KG1 (cell line): Measurements from ENCODE around the gene GBF1.

ENCODE experiments used
- DNase-seq: peaks from one replicate; lab custom pipeline; 2025; lab: John Stamatoyannopoulos, UW

Gene GBF1

GRCh38 chr10:102409604-102410428, 164.5 kb downstream of the GBF1 start:
- no peak for DNase-seq

GRCh38 chr10:102410429-102411073, 165.2 kb downstream of the GBF1 start:
- no peak for DNase-seq

- no peak for DNase-seq
These were observed 166.3 kb downstream of the GBF1 start for GRCh38 chr10:102411341-102412255.

DNA sequence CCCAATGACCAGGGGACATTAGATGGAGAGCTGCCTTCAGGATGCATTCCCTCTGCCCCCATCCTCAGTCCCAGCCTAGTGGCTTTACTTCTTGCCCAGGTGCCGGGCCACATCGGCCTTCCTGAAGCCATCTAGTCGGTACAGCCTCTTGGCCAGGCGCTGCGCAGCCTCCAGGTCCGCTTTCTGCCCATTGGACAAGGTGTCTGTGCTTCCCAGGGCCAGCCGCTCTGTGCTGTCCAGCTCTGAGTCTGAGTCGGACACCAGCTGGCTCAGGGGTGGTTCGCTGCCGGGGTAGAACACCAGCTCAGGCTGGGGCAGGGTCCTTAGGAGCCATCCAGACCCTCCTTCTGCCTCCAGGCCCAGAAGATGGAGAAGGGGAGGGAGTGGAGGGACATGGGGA, 167.0 kb downstream of the GBF1 start:
- no peak for DNase-seq

DNA sequence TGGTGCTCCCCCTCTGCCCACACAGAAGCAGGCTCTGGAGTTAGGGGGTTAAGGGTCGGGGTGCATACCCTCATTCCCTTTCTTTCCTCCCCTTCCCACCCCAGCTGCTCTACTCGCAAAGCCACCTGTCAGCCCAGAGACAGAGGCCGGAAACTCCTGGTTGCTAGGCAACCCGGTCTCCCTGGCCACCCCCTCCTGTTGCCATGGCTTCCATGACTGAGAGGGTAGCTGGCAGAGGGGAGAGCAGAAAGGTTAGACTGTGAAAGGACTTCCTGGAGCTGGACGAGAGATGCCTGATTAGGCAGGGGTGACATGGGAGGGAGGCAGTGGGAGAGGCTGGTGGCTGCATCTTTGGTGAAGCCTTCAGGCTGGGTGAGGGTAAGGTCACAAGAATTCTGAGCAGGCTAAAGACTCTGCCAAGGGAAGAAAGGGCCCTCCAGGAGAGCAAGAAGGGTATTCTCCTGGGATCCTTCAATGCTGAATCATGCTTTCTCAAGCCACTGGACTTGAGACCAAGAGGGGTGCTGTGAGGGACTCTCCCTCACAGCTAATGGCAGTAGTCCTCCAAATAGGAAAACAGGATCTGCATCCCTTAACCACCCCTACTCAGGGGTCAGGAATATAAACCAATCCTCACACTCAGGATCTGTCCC, 167.8 kb downstream of the GBF1 start:
- DNase-seq: no peak

- DNase-seq: no peak
These were observed 168.7 kb downstream of the GBF1 start for GRCh38 chr10:102413806-102414561.

- no peak for DNase-seq
These were observed 169.4 kb downstream of the GBF1 start for GRCh38 chr10:102414749-102415148.

DNA sequence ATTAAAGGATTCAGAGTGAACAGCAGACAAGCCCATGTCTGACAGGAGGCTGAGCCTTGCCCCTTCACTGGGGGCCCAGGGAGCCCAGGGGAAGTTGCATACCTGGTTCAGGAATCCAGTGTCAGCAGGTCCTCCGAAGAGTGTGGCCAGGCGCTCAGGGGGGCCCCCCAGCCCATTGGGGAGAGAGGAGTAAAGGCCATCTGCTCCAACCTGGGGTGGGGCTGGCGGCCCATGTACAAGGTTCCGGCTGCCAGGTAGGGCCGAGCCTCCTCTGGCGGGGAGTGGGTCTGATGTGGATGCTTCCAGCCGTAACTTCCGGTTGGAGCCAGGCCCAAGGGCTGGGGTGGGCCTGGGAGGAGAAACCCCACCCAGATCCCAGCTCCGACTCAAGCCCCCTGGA, 171.0 kb downstream of the GBF1 start:
- no peak for DNase-seq

GRCh38 chr10:102416695-102417094, 171.4 kb downstream of the GBF1 start:
- no peak for DNase-seq

- DNase-seq: no peak
These were observed 173.4 kb downstream of the GBF1 start, which contains the start of gene PSD for GRCh38 chr10:102418622-102419268. Gene PSD, minus strand, starts transcription at chr10:102418785. Its CDS starts 1,747 bp downstream, at chr10:102417038.

DNA sequence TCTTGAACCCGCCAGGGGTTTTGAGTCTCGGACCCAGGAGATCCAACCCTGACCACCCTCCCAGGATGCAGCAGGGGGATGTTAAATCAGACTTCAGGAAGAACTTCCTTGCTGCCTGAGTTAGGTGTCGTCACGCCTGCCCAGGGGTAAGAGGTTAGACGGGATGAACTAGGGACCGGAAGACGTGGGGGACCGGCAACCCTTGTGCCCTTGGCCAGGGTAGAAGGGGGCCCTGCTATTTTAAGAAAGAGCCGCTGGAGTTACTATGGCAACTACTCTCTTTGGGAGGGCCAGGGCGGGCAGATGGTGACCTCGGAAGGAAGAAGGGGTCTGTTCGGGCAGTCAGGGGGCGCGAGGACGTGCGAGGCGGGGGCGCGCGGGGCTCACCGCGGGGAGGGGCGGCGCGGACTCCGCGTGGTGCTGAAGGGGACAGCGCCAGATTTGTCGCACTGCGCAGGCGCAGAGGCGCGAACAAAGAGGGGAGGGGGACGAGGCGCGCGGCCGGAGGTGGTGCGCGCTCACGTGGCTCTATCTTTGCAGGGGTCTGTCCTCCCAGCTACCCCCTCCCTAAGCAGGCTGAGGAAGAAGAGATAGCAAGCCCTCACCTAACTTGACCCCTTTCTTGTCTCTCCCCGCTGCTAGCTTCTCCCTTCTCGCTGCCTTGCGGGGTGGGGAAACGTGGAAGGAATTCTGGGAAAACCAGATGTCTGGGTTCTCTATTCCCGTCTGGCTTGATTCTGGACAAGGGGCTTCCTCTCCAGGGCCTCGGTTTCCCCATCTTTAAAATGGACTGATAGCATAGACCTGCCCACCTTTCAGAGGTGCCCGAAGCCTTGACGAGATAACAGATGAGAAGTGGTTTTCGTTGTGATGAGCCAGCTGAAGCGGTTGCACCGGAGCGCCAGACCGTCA, 174.2 kb downstream of the GBF1 start:
- DNase-seq: peak; percentile 18

GRCh38 chr10:102420181-102420713, 174.9 kb downstream of the GBF1 start:
- DNase-seq: no peak

DNA sequence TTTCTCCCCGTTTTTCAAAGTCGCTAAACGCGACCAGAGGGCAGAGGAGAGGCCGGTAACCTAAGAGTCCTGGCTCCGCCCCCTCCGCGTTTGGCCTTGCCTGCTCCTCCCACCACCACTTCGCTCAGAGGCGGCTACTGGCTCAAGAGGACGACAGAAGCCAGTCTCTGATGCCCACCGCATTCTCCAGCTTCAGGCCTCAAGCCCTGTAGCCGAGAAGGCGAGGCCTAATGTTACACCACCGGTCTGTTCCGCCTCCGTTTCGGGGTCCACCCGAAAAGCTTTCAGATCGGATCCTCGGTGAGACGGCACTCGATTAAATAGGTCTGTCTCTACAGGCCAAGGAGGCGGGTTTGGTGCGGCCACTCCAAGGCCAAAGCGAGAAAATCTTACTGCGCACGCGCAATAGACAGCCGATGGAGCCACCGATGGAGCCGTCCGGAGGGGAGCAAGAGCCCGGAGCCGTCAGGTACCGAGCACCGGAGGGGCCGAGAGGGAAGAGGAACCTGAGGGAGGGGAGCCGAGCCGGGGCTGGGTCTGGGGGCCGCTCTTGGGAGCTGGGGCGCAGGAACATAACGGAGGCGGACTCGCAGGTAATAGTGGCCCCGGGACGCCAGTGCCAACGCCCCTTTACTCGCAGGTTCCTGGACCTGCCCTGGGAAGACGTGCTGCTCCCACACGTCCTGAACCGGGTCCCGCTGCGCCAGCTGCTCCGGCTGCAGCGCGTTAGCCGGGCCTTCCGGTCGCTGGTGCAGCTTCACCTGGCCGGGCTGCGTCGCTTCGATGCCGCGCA, 175.6 kb downstream of the GBF1 start, which contains the start of gene FBXL15:
FBXL15 (plus strand) TSS at position 123 of the 793 bp plus-strand sequence; CDS start at position 417, 294 bp downstream.
- peak; percentile 94 for DNase-seq

GRCh38 chr10:102421507-102421756, 176.1 kb downstream of the GBF1 start:
- DNase-seq: no peak

- no peak for DNase-seq
These were observed 176.6 kb downstream of the GBF1 start for GRCh38 chr10:102421757-102422512.

DNA sequence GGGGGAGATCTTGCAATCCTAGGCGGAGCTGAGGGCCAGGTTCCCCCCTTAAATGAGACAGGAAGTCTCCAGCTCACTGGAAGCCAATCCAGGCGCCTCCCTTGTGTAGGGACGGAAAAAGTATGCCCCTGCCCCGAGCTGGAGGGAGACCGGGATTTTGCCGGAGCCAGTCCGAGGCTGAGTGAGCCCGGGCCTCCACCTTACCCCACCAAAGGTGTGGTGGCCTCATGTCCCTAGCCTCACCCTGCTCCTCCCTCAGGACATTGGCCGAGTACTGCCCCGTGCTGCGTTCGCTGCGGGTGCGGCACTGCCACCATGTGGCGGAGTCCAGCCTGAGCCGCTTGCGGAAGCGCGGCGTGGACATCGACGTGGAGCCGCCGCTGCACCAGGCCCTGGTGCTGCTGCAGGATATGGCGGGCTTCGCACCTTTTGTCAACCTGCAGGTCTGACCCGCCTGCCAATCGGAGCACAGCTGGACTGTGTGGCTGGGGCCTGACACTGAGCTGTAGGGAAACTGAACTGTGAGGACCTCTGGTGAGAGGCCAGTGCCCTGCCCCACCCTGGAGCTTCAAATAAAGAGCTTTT, 177.3 kb downstream of the GBF1 start:
- peak; percentile 25 for DNase-seq

GRCh38 chr10:102423372-102423968, 178.1 kb downstream of the GBF1 start:
- DNase-seq: no peak
